Measurements from ENCODE around the gene RNF103. TPM values are rescaled to one million over a fixed set of nuclear protein-coding genes. Genes with fewer than 3 reads are reported as not detected.
A peak's percentile ranks its signal among the peaks of the same experiment; 100 is the strongest.

RNF103 gene
- total and polyA plus RNA-seq, 2 of the 13 experiments (the other 11 are each of a cell fraction or from before 2014, with no cell fraction given): 19.8 to 21.1 TPM

DNA sequence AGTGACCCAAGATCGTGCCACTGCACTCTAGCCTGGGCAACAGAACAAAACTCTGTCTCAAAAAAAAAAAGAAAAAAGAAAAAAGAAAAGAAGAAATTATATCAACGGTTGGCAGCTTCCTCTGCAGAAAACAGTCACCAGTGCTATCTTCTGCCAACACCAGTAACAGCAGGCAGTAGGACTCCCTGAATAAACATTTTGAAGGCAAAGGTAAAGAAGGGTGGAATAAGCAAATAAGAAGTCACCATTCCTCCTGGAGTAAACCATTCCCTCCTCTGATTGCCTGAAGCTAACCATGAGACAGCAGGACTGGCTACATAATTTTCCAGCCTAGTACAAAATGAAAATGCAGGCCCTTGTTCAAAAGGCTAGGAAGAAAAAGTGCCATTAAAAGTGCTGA, 9.0 kb upstream of the RNF103 start (continued):
- peak; percentile 28; the same call in 1 of the 2 replicates for TF ChIP-seq CREM (IDR thresholded peaks at IDR 0.05)
- no peak for TF ChIP-seq CREM (CRISPR knock-in tag; IDR thresholded peaks at IDR 0.05)
- TF ChIP-seq YEATS4 (CRISPR knock-in tag; IDR thresholded peaks at IDR 0.05; ENCODE audit: borderline replicate concordance): no peak
- TF ChIP-seq SOX13 (IDR thresholded peaks at IDR 0.05): no peak
- peak in 1 of 2 experiments; percentile 27; a peak in 1 of 4 replicates for TF ChIP-seq SOX13 (CRISPR knock-in tag; conservative IDR thresholded peaks at IDR 0.05 in 1 of 2, IDR thresholded peaks at IDR 0.05 in 1 of 2)
- TF ChIP-seq, protein P1, sequence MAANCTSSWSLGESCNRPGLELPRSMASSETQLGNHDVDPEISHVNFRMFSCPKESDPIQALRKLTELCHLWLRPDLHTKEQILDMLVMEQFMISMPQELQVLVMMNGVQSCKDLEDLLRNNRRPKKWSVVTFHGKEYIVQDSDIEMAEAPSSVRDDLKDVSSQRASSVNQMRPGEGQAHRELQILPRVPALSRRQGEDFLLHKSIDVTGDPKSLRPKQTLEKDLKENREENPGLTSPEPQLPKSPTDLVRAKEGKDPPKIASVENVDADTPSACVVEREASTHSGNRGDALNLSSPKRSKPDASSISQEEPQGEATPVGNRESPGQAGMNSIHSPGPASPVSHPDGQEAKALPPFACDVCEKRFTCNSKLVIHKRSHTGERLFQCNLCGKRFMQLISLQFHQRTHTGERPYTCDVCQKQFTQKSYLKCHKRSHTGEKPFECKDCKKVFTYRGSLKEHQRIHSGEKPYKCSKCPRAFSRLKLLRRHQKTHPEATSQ (CRISPR knock-in tag; IDR thresholded peaks at IDR 0.05; ENCODE audit: borderline replicate concordance): no peak
- TF ChIP-seq, protein P2, sequence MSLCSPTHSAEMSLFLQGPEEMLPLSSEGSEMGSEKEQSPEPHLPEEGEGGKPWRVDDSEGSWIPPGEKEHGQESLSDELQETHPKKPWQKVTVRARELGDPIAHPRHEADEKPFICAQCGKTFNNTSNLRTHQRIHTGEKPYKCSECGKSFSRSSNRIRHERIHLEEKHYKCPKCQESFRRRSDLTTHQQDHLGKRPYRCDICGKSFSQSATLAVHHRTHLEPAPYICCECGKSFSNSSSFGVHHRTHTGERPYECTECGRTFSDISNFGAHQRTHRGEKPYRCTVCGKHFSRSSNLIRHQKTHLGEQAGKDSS (CRISPR knock-in tag; IDR thresholded peaks at IDR 0.05; ENCODE audit: borderline replicate concordance, low read depth): no peak
- no peak for TF ChIP-seq XBP1 (CRISPR knock-in tag; IDR thresholded peaks at IDR 0.05)
- TF ChIP-seq TCF7L2 (IDR thresholded peaks at IDR 0.05; ENCODE audit: low read depth, low read length): no peak
- TF ChIP-seq SALL2 (CRISPR knock-in tag; IDR thresholded peaks at IDR 0.05): no peak
- no peak for TF ChIP-seq ZFP82 (CRISPR knock-in tag; IDR thresholded peaks at IDR 0.05; ENCODE audit: borderline replicate concordance)
- TF ChIP-seq ZFY (CRISPR knock-in tag; IDR thresholded peaks at IDR 0.05): no peak; the same call in none of the 2 replicates
- TF ChIP-seq HNRNPL (IDR thresholded peaks at IDR 0.05; ENCODE audit: low read depth, low read length): no peak
- no peak for TF ChIP-seq MTF2 (CRISPR knock-in tag; IDR thresholded peaks at IDR 0.05; ENCODE audit: borderline replicate concordance)
- no peak for TF ChIP-seq RNF2 (conservative IDR thresholded peaks at IDR 0.05; ENCODE audit: low read depth)
- TF ChIP-seq HNF4A (CRISPR knock-in tag; IDR thresholded peaks at IDR 0.05): peak; percentile 63
- TF ChIP-seq, protein P3, sequence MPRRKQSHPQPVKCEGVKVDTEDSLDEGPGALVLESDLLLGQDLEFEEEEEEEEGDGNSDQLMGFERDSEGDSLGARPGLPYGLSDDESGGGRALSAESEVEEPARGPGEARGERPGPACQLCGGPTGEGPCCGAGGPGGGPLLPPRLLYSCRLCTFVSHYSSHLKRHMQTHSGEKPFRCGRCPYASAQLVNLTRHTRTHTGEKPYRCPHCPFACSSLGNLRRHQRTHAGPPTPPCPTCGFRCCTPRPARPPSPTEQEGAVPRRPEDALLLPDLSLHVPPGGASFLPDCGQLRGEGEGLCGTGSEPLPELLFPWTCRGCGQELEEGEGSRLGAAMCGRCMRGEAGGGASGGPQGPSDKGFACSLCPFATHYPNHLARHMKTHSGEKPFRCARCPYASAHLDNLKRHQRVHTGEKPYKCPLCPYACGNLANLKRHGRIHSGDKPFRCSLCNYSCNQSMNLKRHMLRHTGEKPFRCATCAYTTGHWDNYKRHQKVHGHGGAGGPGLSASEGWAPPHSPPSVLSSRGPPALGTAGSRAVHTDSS (CRISPR knock-in tag; conservative IDR thresholded peaks at IDR 0.05): no peak
- TF ChIP-seq, protein P4, sequence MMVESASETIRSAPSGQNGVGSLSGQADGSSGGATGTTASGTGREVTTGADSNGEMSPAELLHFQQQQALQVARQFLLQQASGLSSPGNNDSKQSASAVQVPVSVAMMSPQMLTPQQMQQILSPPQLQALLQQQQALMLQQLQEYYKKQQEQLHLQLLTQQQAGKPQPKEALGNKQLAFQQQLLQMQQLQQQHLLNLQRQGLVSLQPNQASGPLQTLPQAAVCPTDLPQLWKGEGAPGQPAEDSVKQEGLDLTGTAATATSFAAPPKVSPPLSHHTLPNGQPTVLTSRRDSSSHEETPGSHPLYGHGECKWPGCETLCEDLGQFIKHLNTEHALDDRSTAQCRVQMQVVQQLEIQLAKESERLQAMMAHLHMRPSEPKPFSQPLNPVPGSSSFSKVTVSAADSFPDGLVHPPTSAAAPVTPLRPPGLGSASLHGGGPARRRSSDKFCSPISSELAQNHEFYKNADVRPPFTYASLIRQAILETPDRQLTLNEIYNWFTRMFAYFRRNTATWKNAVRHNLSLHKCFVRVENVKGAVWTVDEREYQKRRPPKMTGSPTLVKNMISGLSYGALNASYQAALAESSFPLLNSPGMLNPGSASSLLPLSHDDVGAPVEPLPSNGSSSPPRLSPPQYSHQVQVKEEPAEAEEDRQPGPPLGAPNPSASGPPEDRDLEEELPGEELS (CRISPR knock-in tag; IDR thresholded peaks at IDR 0.05): 0 out of 2 replicates have a peak, but pooled peaks have one; percentile 39
- TF ChIP-seq TBL1XR1 (IDR thresholded peaks at IDR 0.05; ENCODE audit: borderline replicate concordance, low read length, partially characterized antibody): no peak
- no peak for TF ChIP-seq CEBPG (CRISPR knock-in tag; IDR thresholded peaks at IDR 0.05)
- no peak for TF ChIP-seq ZNF839 (CRISPR knock-in tag; IDR thresholded peaks at IDR 0.05; ENCODE audit: borderline replicate concordance)
- TF ChIP-seq, protein P5, sequence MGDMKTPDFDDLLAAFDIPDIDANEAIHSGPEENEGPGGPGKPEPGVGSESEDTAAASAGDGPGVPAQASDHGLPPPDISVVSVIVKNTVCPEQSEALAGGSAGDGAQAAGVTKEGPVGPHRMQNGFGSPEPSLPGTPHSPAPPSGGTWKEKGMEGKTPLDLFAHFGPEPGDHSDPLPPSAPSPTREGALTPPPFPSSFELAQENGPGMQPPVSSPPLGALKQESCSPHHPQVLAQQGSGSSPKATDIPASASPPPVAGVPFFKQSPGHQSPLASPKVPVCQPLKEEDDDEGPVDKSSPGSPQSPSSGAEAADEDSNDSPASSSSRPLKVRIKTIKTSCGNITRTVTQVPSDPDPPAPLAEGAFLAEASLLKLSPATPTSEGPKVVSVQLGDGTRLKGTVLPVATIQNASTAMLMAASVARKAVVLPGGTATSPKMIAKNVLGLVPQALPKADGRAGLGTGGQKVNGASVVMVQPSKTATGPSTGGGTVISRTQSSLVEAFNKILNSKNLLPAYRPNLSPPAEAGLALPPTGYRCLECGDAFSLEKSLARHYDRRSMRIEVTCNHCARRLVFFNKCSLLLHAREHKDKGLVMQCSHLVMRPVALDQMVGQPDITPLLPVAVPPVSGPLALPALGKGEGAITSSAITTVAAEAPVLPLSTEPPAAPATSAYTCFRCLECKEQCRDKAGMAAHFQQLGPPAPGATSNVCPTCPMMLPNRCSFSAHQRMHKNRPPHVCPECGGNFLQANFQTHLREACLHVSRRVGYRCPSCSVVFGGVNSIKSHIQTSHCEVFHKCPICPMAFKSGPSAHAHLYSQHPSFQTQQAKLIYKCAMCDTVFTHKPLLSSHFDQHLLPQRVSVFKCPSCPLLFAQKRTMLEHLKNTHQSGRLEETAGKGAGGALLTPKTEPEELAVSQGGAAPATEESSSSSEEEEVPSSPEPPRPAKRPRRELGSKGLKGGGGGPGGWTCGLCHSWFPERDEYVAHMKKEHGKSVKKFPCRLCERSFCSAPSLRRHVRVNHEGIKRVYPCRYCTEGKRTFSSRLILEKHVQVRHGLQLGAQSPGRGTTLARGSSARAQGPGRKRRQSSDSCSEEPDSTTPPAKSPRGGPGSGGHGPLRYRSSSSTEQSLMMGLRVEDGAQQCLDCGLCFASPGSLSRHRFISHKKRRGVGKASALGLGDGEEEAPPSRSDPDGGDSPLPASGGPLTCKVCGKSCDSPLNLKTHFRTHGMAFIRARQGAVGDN (CRISPR knock-in tag; IDR thresholded peaks at IDR 0.05): no peak

Measured in HepG2 (cell line).